K562 (cell line): ENCODE measurements around the gene AMN1. TPM values are rescaled to one million over a fixed set of nuclear protein-coding genes. Genes with fewer than 3 reads are reported as not detected.
A peak's percentile ranks its signal among the peaks of the same experiment; 100 is the strongest.

ENCODE experiments used
- ARID4B ChIP-seq: sonication (generic); formaldehyde crosslinking; IDR thresholded peaks from 2 replicates; pipeline ENCODE4 v1.8.0; 2022; ENCODE audit warnings: mild to moderate bottlenecking, missing genetic modification reagents
- C11orf30 ChIP-seq: fragments of 450-650 bp; IDR thresholded peaks from 2 replicates; pipeline ENCODE4 v1.6.1; 2016; ENCODE audit warnings: low read depth, mild to moderate bottlenecking
- CBX3 ChIP-seq, 2 experiments: IDR thresholded peaks; 1 replicate in 1 of 2; 2 replicates in 1 of 2; pipeline ENCODE4 v1.6.1; 2012; ENCODE audit warnings: inconsistent platforms in 2 of 2, low read length in 2 of 2, borderline replicate concordance in 1 of 2, control low read depth in 1 of 2
- FOXA3 ChIP-seq, 2 experiments: fragments of 450-650 bp in 1 of 2; sonication (generic) in 1 of 2; formaldehyde crosslinking; IDR thresholded peaks in 1 of 2; conservative IDR thresholded peaks in 1 of 2; 2 replicates each; pipeline versions ENCODE4 v1.4.0 to v1.8.0; 2020 to 2022; ENCODE audit warnings: mild to moderate bottlenecking in 2 of 2, missing genetic modification reagents in 1 of 2
- HNRNPL ChIP-seq: fragments of 200-400 bp; formaldehyde crosslinking; IDR thresholded peaks from 2 replicates; pipeline ENCODE4 v1.6.1; 2017; ENCODE audit warnings: low read depth, mild to moderate bottlenecking, low read length
- KLF10 ChIP-seq: fragments of 250-450 bp; sonication (Bioruptor Pico); IDR thresholded peaks from 2 replicates; pipeline ENCODE4 v1.6.1; 2021; ENCODE audit warnings: matching md5 sums
- POLR3G ChIP-seq: IDR thresholded peaks from 2 replicates; pipeline ENCODE4 v1.6.1; 2011; ENCODE audit not compliant: insufficient read length, insufficient replicate concordance; ENCODE audit errors: extremely low read depth
- SAP30 ChIP-seq: fragments of 200-600 bp; sonication (generic); IDR thresholded peaks from 2 replicates; pipeline ENCODE4 v1.6.1; 2012; ENCODE audit warnings: borderline replicate concordance, low read depth, mild to moderate bottlenecking, moderate library complexity, low read length, control low read depth, inconsistent platforms; ENCODE audit not compliant: insufficient read depth, poor library complexity, severe bottlenecking
- SMARCC2 ChIP-seq: fragments of 450-650 bp; IDR thresholded peaks from 2 replicates; pipeline ENCODE4 v1.6.1; 2017; ENCODE audit warnings: antibody characterized with exemption, moderate library complexity, mild to moderate bottlenecking, low read depth
- SMARCE1 ChIP-seq: fragments of 450-650 bp; IDR thresholded peaks from 2 replicates; pipeline ENCODE4 v1.7.1; 2016; ENCODE audit warnings: mild to moderate bottlenecking
- XRCC4 ChIP-seq: IDR thresholded peaks from one replicate; pipeline ENCODE4 v1.6.1; 2011; ENCODE audit not compliant: insufficient read depth, insufficient read length; ENCODE audit errors: extremely low read depth
- ZFP30 ChIP-seq: fragments of 250-450 bp; sonication (Bioruptor Pico); IDR thresholded peaks from 2 replicates; pipeline ENCODE4 v1.8.0; 2022; ENCODE audit warnings: moderate library complexity, mild to moderate bottlenecking, inconsistent platforms, borderline replicate concordance
- ZNF212 ChIP-seq: fragments of 450-650 bp; formaldehyde crosslinking; IDR thresholded peaks from 2 replicates; pipeline ENCODE4 v1.4.0; 2020; ENCODE audit warnings: mild to moderate bottlenecking
- ZNF512 ChIP-seq: IDR thresholded peaks from 2 replicates; pipeline ENCODE4 v1.6.1; 2016; ENCODE audit warnings: missing genetic modification characterization, missing compliant biosample characterization
- polyA plus RNA-seq, 8 experiments: library from polyadenylated mRNA; depleted of rRNA in 4 of 8; stranded (reverse) in 5 of 8; unstranded in 3 of 8; fragments of >200 nt; fragmentation: Nextera tagmentation in 2 of 8; fragmentation: Illumina TruSeq in 1 of 8; extraction: Ambion mirVana in 2 of 8; extraction: Trizol in 1 of 8; gene quantifications; 2 replicates each; pipeline versions ENCODE4 v1.2.1 to v1.2.3, GENCODE V29; 2011 to 2014; ENCODE audit warnings: inconsistent platforms in 1 of 8, missing spikeins in 1 of 8
- total RNA-seq, 7 experiments: library from RNA; depleted of rRNA in 6 of 7; stranded (reverse); fragments of >200 nt in 6 of 7; fragmentation: Illumina TruSeq in 2 of 7; extraction: Trizol in 2 of 7; gene quantifications; 2 replicates each; pipeline versions ENCODE4 v1.2.1 to v1.2.3, GENCODE V29; 2011 to 2021; ENCODE audit warnings: low replicate concordance in 1 of 7
- TF ChIP-seq, protein P1 (sequence below), 2 experiments: fragments of 200-800 bp in 1 of 2; sonication (Bioruptor generic) in 1 of 2; sonication (generic) in 1 of 2; formaldehyde crosslinking in 1 of 2; IDR thresholded peaks in 1 of 2; conservative IDR thresholded peaks in 1 of 2; 2 replicates each; pipeline versions ENCODE4 v1.5.0 to v1.6.1; 2016 to 2020; ENCODE audit warnings: missing compliant biosample characterization in 1 of 2, missing genetic modification characterization in 1 of 2, missing genetic modification reagents in 1 of 2
- TF ChIP-seq, protein P2 (sequence below): fragments of 450-650 bp; IDR thresholded peaks from 2 replicates; pipeline ENCODE4 v1.7.1; 2018; ENCODE audit warnings: mild to moderate bottlenecking, low read depth; ENCODE audit not compliant: partially characterized antibody

The AMN1 gene
- total and polyA plus RNA-seq, 9 of the 15 experiments (the other 6 are each of a cell fraction or from before 2014, with no cell fraction given): 5.2 to 27.6 (median 13.0) TPM

GRCh38 chr12:31756977-31757420, 28.2 kb upstream of the AMN1 start (continued):
- TF ChIP-seq, protein P1, sequence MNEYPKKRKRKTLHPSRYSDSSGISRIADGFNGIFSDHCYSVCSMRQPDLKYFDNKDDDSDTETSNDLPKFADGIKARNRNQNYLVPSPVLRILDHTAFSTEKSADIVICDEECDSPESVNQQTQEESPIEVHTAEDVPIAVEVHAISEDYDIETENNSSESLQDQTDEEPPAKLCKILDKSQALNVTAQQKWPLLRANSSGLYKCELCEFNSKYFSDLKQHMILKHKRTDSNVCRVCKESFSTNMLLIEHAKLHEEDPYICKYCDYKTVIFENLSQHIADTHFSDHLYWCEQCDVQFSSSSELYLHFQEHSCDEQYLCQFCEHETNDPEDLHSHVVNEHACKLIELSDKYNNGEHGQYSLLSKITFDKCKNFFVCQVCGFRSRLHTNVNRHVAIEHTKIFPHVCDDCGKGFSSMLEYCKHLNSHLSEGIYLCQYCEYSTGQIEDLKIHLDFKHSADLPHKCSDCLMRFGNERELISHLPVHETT (CRISPR knock-in tag; conservative IDR thresholded peaks at IDR 0.05 in 1 of 2, IDR thresholded peaks at IDR 0.05 in 1 of 2): 0 out of 4 replicates have a peak, but pooled peaks of 1 of the 2 experiments have one; percentile 39
- TF ChIP-seq ZFP30 (CRISPR knock-in tag): no peak
- TF ChIP-seq SAP30: no peak
- peak; percentile 47; the same call in 1 of the 2 replicates for TF ChIP-seq SMARCC2
- TF ChIP-seq, protein P2, sequence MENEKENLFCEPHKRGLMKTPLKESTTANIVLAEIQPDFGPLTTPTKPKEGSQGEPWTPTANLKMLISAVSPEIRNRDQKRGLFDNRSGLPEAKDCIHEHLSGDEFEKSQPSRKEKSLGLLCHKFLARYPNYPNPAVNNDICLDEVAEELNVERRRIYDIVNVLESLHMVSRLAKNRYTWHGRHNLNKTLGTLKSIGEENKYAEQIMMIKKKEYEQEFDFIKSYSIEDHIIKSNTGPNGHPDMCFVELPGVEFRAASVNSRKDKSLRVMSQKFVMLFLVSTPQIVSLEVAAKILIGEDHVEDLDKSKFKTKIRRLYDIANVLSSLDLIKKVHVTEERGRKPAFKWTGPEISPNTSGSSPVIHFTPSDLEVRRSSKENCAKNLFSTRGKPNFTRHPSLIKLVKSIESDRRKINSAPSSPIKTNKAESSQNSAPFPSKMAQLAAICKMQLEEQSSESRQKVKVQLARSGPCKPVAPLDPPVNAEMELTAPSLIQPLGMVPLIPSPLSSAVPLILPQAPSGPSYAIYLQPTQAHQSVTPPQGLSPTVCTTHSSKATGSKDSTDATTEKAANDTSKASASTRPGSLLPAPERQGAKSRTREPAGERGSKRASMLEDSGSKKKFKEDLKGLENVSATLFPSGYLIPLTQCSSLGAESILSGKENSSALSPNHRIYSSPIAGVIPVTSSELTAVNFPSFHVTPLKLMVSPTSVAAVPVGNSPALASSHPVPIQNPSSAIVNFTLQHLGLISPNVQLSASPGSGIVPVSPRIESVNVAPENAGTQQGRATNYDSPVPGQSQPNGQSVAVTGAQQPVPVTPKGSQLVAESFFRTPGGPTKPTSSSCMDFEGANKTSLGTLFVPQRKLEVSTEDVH: no peak
- TF ChIP-seq ZNF512: no peak
- peak; percentile 83 for TF ChIP-seq SMARCE1
- no peak for TF ChIP-seq XRCC4
- no peak for TF ChIP-seq ARID4B (CRISPR knock-in tag)
- peak; percentile 64; the same call in 1 of the 2 replicates for TF ChIP-seq C11orf30
- no peak for TF ChIP-seq FOXA3 (CRISPR knock-in tag; conservative IDR thresholded peaks at IDR 0.05 in 1 of 2, IDR thresholded peaks at IDR 0.05 in 1 of 2)
- TF ChIP-seq ZNF212 (CRISPR knock-in tag): no peak
- TF ChIP-seq HNRNPL: no peak
- TF ChIP-seq KLF10 (CRISPR knock-in tag): no peak
- no peak for TF ChIP-seq POLR3G
- no peak for TF ChIP-seq CBX3 (IDR thresholded peaks at IDR 0.05; ENCODE audit: borderline replicate concordance in 1 of 2, low read length in 2 of 2)
